Astrocyte (in vitro differentiated cells and primary cell): ENCODE results near the gene INPP5B.

Source experiments
- CTCF ChIP-seq: IDR thresholded peaks from 2 replicates; pipeline ENCODE4 v1.5.1; 2011; ENCODE audit warnings: low read depth, mild to moderate bottlenecking, inconsistent platforms, low read length, moderate library complexity; ENCODE audit not compliant: insufficient read depth
- EZH2 ChIP-seq: IDR thresholded peaks from 2 replicates; pipeline ENCODE4 v1.6.1; 2012; ENCODE audit warnings: mild to moderate bottlenecking, low read length, inconsistent platforms; ENCODE audit not compliant: insufficient read depth

GRCh38 chr1:37926038-37926924, 20.6 kb downstream of the INPP5B start:
- TF ChIP-seq CTCF (no peak), EZH2 (no peak)
